GM19238 (cell line): ENCODE results near the gene C2.

Experiments
- DNase-seq: peaks from one replicate; pipeline ENCODE4 v3.0.0; 2011; ENCODE audit warnings: low spot score; ENCODE audit not compliant: insufficient read length

The C2 gene

DNA sequence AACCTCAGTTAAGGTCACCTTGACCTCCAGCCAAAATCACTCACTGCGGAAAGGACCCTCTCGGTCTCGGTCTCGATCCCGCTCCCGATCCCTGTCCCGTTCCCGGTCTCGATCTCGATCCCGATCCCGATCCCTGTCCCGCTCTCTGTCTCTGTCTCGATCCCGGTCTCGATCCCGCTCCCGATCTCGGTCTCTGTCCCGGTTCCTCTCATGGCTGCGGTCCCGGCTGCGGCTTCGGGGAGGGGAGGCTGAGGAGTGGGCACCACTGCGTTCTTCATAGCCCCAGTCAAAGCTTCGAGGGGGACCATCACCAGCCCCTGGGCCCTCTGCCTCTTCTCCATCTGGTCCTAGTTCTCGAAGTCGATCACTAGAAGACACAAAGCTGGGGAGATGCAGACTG lies 27.0 kb downstream of the C2 start:
- no peak for DNase-seq

DNA sequence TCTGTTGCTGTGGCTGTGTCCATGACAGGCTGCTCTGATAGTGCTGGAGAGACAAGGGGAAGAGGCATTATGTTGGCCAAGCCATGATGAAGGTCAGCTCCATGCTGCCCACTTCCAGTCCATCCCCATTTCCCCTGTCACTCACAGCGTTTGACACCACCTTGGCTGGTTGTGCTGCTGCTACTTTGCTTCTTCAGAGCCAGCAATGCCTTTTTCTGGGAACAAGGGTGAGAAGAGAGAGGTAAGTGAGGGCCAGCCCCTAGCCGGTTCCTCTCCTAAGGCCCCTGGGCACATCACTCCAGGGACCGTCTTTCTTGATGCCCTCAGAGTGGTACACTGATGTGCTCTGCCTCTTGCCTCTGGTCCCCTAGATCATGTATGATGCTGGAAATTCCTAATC lies 29.3 kb downstream of the C2 start:
- no peak for DNase-seq

DNA sequence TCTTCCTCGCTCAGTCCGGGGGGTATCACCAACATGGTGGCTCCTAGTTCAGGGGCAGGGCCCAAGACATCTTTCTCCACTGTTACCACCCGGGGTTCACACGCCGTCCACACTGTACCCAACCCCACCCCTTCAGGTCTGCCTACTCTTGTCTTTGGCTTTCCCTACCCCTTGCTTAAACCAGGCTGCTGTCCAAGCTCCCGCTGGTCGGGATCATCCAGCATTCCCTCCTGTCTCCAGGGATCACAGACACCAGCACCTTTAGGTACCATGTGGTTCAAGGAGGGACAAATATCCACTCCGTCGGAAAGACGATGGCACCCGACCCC lies 30.9 kb downstream of the C2 start:
- DNase-seq, result no peak

DNA sequence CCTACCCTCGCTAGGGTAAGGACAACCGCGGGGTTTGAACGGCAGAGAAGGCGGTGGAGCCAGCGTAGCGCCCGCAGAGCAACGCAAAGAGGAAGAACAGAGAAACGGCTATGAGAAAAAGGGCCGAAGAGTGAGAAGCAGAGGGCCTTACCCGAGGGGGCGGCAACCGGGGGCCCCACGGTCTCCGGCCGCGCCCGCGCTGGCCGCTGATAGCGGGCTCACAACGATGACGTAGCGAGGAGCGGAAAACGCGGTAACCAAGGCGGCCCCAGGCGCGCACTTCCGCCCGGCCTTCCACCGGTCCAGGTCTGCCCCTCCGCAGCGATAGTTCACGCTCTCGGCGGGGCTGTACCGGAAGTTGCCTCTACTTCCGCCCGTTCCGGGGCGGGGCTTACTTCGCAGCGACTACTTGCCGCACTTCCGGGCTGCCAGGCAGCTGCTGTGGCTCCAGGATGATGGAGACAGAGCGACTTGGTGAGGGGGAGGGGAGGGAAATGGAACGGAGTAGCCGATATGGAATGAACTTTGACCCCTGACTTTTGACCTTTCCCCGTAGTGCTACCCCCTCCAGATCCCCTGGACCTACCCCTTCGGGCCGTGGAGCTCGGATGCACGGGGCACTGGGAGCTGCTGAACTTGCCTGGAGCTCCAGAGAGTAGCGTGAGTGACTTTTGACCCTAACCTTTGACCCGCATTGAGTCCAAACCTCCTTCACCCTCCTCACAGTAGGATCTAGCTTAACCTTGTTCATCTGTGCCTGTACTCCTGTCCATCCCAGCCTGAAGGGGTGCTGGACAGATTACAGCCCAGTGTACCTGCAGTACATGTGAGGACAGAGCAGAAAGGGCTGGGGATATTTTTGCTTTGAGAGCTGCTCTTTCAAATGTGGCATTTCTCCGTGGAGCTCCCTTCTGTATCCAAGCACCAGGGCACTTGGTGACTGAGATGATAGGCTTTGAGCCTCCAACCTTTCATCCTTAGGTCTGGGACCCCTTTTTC lies 31.5 kb downstream of the C2 start, which contains the start of the genes NELFE and SKIC2:
NELFE (minus strand) TSS at position 231 of the 999 bp plus-strand sequence. CDS start 525 bp downstream, outside the sequence.
SKIC2 (plus strand) TSS at position 435 of the 999 bp plus-strand sequence; CDS start at position 453, 18 bp downstream.
- peak; percentile 100 for DNase-seq

DNA sequence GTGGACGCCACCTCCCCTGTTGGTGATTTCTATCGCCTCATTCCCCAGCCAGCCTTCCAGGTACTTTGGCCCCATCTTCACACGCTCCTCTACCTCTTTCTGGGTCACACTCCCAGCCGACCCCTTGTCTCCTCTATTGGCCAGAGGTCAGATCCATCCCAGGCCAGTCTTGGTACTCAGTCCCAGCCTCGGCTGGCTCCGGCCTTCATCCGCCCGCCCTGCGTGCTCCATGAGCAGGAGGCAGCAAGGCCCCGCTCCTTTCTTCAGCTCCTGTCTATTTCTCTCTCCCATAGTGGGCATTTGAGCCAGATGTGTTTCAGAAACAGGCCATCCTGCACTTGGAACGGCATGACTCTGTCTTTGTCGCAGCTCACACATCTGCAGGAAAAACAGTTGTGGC lies 34.1 kb downstream of the C2 start:
- no peak for DNase-seq

DNA sequence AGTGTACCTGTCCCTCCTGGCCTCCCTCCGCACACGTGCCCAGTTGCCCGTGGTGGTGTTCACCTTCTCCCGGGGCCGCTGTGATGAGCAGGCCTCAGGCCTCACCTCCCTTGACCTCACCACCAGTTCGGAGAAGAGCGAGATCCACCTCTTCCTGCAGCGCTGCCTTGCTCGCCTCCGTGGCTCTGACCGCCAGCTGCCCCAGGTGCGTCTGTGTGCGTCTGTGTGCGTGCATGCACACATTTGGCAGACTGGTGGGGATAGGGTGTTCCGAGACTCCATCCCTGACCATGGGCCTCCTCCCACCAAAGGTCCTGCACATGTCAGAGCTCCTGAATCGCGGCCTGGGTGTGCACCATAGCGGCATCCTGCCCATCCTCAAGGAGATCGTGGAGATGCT lies 36.4 kb downstream of the C2 start:
- DNase-seq, result no peak

DNA sequence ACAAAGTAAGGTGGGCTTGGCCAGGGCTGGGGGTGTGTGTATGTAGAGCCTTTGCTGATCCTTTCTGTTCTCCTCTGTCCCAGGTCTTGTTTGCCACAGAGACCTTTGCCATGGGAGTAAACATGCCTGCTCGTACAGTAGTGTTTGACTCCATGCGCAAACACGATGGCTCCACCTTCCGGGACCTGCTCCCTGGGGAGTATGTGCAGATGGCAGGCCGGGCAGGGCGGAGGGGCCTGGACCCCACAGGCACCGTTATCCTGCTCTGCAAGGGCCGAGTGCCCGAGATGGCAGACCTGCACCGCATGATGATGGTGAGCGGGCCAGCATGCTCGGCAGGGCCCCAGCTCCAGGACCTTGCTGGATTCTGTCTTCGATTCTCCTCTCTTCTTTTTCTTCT lies 38.2 kb downstream of the C2 start:
- no peak for DNase-seq

DNA sequence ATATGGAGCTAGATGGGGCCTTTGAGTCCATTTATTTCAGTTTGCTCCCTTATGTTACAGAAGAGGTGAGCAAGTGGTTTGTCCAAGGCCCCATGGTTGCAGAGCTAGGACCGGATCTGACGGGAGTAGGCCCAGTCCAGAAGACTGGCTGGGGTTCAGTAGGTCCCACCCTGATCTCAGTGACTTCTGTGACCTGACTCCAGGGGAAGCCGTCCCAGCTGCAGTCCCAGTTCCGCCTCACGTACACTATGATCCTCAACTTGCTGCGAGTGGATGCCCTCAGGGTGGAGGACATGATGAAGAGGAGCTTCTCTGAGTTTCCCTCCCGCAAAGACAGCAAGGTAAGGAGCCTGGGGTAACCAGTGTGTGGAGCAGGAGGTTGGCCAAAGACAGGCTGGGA lies 39.0 kb downstream of the C2 start:
- no peak for DNase-seq

DNA sequence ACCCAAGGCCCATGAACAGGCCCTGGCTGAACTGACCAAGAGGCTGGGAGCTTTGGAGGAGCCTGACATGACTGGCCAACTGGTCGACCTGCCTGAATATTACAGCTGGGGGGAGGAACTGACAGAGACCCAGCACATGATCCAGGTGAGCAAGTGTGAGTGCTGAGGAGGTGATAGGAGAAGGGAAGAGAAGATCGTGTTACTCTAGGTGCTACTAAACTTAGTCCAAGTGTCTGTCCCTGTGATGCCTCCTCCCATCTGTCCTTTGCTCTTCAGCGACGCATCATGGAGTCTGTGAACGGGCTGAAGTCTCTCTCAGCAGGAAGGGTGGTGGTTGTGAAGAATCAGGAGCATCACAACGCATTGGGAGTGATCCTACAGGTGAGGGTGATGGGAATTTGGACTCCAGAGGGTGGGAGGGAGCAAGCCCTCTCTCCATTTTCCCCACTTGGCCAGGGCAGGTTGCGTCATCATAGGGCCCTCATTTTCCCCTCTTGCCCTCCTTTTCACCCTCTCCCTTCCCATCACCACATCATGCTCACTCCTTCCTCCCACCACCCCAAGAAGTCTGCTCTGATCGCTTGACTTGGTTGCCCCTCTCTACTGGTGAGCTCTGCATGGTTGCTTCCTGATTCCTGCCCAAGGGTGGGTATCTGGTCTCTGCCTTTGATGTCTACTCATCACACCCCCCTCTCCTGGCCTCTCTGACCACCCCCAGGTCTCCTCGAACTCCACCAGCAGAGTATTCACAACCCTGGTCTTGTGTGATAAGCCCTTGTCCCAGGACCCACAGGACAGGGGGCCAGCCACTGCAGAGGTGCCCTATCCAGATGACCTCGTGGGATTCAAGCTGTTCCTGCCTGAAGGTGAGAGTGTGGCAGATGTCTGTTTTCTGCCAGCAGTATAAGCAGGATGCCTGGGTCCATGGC lies 39.7 kb downstream of the C2 start:
- no peak for DNase-seq

DNA sequence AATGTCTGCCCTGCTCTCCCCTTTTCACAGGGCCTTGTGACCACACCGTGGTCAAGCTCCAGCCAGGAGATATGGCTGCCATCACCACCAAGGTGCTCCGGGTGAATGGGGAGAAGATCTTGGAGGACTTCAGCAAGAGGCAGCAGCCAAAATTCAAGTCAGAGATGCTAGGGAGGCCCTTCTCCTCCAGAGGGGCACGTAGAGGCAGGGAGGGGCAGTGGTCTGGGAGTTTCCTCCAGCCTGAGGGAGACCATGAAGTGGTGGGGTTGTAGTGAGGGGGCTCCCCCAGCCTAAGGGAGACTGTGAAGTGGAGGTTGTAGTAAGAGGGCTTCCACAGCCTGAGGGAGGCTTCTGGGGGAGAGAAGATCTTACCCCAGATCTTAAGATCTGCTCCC lies 40.4 kb downstream of the C2 start:
- no peak for DNase-seq

DNA sequence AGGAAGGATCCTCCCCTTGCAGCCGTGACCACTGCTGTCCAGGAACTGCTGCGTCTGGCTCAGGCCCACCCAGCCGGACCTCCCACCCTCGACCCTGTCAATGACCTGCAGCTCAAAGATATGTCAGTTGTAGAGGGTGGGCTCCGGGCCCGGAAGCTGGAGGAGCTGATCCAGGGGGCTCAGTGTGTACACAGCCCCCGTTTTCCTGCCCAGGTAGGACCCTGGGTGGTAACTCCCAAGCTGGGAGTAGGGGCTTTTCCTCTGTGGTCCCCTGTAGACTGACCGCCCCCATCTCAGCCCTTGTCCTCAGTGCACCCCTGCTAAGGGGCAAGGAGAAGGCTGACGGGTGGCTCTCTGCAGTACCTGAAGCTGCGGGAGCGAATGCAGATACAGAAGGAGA lies 40.8 kb downstream of the C2 start:
- no peak for DNase-seq

DNA sequence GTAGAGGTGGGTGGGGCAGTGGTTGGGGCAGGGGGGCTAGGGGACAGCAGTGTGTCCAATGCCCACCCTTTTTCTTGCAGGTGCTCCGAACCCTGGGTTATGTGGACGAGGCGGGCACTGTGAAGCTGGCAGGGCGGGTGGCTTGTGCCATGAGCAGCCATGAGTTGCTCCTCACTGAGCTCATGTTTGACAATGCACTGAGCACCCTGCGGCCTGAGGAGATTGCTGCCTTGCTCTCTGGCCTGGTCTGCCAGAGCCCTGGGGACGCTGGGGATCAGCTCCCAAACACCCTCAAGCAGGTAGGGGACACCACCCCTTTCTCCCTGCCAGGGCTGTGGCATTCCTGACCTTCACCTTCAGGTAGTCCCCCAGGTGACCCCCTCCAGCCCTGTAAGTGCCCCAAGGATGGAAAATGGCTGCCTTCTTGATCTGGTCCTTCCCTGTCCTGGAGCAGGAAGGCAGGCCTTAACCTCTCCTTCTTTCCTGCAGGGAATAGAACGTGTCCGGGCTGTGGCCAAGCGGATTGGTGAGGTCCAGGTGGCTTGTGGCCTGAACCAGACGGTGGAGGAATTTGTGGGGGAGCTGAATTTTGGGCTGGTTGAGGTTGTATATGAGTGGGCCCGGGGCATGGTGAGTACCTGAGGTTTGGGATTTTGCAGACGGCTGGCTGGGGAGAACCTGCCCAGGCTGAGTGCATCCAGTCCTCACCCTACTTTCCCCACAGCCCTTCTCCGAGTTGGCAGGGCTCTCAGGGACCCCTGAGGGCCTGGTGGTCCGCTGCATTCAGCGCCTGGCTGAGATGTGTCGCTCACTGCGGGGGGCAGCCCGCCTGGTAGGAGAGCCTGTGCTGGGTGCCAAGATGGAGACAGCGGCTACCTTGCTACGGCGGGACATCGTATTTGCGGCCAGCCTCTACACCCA lies 41.5 kb downstream of the C2 start:
- DNase-seq, result no peak

DNA sequence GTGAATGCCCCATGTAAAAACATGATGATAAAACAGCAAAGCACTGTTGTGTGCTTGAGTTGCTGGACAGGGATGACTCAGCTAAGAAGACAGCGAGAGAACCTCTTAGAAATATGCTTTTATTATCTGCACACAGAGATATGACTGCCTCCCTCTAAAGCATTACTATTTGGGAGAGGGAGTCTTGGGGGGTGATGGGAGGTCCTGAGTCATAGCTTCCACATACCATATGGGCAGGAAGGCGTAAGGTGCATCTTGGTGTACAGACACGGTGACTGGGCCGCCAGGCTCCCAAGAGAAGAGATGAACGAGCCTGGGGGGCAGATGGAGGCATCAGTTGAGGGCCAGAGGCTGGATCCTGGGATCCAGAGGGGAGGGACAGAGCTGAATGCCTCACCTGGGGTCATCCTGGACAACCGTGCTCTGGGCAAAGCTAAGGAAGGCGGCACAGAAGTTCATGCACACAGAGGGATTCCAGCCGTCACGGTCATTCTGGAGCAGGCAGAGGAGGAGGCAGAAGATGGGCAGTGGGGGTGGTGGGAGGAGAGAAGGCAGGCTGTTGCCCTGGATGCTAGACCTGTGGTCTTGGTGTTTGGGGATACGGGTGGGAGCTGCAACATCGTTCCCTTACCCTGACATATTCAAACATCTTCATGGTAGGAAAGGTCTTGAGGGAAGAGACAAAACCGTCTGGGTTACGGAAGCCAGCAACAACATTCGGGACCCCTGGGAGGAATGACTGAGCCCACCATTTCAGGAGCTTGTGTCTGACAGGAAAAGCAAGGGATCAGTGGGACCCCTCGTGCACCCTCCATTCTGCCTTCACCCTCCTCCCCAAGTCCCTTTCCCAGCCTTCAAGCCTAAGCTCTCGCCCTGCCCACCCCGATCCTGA lies 42.4 kb downstream of the C2 start:
- DNase-seq, result no peak

DNA sequence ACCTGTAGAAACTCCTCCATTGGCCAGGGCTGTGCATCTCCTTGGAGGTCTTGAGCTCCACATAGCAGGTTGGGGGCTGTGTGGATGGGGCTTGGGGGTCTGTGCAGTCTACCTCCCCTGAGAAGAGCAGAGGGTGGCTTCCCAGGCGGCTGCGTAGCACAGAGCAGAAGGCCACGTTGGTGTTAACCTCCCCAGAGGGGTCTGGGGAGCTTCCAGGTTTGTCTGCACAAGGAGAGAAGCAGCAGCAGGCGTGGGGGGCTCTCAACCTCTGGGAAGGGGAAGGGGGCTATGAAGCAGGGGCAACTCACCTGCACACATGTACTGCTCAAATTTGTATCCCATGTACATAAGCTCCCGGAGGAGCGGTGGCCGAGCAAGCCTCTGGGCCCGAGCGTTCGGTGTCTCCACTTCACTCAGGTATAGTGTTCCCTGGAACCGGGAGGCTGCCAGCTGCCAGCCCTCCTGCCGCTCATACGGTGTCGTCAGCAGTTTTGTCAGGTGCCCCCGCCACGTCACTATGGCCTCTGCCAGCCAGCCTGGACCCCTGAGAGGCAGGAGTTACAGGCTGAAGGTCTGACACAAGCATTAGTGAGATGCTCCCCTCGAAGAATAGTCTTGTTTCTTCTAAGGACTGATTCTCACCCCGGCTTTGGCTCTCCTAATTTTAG lies 43.2 kb downstream of the C2 start:
- no peak for DNase-seq

DNA sequence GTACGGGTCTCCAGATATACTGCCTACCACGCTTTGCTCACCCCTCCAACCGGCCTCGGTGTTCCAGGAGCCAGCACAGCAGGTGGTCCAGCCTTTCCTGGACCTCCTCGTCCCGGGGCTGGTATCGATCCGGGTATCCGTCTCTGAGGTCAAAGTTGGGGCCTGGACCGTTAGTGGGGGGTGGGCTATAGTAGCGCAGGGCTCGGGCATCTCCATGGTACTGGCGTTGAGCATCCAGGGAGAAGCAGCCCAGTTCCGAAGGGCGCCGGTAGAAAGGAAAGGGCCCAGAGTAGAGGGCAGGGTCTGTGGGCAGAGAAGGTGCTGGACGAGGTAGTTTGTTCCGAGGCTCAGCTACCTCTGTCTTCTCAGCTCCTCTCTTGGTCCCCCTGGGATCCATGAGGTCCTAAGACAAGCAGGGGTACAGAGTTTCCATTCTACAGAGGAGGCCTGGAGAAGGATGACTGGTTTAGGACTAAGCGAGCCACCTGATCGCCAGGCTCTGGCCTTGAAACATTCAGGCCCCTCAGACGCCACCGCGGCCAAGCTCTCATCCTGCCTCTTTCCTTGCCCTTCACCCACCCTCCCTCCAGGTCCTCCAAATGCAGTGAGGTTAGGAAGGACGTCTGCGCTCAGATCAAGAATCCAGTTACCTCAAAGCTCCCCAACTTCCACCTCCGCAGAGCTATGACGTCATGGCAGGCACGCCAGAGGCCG lies 43.9 kb downstream of the C2 start:
- DNase-seq, result no peak

DNA sequence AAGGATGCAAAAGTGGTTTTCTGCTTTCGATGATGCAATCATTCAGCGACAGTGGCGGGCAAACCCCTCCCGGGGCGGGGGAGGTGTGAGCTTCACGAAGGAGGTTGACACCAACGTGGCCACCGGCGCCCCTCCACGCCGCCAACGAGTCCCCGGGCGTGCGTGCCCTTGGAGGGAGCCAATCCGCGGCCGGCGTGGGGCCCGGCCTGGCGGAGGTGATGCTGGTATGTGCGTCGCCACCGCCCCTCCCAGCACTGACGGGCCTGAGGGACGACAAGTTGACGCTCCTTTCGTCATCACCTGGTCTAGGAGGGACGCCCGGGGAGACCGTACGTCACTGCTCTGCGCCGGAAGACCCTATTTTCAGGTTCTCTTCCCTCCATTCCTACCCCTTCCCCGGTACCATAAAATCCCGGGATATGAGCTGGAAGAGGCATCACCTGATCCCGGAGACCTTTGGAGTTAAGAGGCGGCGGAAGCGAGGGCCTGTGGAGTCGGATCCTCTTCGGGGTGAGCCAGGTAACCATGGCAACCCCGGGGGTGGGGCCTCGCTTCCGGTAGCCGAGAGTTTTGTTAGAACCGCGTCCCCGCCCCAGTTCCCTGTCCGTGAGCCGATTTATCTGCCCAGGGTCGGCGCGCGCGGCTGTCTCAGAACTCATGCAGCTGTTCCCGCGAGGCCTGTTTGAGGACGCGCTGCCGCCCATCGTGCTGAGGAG lies 44.6 kb downstream of the C2 start, which contains the start of gene DXO:
DXO (minus strand) TSS at position 146 of the 716 bp plus-strand sequence. CDS start 463 bp downstream, outside the sequence.
- peak; percentile 99 for DNase-seq

DNA sequence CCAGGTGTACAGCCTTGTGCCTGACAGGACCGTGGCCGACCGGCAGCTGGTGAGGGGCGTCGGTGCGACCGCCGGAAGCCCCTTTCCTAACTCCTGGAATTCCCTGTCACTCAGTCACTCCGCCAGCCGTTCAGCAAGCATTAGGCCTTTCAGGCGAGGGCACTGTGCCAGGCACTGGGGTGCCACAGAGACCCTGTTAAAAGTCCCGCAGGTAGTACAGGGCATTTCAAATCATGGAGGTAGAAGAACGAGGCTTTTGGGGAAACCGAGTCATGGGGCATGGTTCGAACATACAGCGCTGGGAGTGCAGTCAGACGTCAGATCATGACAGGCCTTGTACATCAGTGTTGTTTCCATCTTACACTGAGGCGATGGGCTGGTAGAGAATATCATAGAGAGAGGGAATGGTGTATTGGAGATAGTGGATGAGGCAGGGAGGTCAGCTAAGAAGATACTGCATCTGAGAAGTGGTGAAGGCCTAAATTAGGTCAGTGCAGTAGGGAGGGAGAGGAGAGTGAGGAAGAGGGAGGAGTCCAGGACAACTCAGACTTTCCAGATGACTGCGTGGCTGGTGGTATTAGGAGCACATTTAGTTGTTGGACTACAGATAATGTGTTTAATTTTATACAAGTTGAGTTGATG lies 45.3 kb downstream of the C2 start:
- DNase-seq, result no peak
